GM19452 (cell line): ENCODE data around the gene LRG1.
"Not testable (repeated sequence)": the region's sequence is repeated elsewhere in the genome, so short reads cannot be mapped to it uniquely, and the experiment has no call there.

Source experiments
- ATAC-seq: cut with Tn5 transposase; IDR thresholded peaks from one replicate; pipeline ENCODE4 v1.9.1; 2021; ENCODE audit not compliant: unreplicated experiment

LRG1 gene

GRCh38 chr19:4529924-4530522, 9.8 kb downstream of the LRG1 start:
- ATAC-seq, result no peak

DNA sequence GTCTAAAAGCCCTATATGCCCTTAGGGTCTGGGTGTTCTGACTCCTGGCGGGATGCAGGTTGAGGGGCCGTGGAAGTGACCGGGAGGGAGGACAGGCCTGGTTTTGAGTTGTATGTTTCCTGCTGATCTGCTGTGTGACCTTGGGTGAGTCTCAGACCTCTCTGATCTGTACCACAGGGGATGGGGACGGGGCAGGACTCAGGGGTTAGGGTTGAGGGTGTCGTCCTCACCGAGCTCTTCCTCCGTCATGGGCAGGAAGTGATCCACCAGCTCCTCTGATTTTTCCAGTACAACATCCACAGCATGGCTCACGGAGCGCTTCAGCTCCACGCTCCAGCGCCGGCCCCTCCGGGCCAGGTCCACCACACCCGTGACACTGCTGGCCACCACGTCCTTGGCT, 11.0 kb downstream of the LRG1 start:
- ATAC-seq, result no peak

DNA sequence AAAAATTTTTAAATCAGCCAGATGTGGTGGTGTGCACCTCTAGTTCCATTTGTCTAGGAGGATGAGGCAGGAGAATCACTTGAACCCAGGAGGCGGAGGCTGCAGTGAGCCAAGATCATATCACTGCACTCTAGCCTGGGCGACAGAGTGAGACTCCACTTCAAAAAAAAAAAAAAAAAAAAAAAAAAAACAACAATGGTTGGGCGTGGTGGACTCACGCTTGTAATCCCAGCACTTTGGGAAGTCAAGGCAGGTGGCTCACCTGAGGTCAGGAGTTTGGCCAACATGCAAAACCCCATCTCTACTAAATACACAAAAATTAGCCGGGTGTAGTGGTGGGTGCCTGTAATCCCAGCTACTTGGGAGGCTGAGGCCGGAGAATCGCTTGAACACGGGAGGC, 12.5 kb downstream of the LRG1 start:
- ATAC-seq, result not testable (repeated sequence)

DNA sequence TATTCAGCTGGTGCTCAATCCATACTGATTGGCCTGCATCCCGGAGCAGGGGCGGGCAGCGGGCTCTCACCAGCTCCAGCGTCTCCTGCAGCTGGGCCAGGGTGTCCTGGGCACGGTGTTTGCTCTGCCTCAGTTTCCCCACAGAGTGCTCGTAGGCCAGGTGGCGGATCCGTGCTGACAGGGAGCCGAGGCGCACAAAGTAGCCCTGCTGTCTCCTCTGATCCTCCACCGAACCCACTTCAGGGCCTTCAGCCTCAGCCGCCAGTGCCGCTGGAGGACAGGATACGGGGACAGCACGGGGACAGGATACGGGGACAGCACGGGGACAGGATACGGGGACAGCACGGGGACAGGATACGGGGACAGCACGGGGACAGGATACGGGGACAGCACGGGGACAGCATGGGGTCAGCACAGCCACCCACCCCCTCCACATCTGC, 14.3 kb downstream of the LRG1 start:
- no peak for ATAC-seq

- ATAC-seq, result no peak
Measured at GRCh38 chr19:4524808-4525562, 14.9 kb downstream of the LRG1 start.

DNA sequence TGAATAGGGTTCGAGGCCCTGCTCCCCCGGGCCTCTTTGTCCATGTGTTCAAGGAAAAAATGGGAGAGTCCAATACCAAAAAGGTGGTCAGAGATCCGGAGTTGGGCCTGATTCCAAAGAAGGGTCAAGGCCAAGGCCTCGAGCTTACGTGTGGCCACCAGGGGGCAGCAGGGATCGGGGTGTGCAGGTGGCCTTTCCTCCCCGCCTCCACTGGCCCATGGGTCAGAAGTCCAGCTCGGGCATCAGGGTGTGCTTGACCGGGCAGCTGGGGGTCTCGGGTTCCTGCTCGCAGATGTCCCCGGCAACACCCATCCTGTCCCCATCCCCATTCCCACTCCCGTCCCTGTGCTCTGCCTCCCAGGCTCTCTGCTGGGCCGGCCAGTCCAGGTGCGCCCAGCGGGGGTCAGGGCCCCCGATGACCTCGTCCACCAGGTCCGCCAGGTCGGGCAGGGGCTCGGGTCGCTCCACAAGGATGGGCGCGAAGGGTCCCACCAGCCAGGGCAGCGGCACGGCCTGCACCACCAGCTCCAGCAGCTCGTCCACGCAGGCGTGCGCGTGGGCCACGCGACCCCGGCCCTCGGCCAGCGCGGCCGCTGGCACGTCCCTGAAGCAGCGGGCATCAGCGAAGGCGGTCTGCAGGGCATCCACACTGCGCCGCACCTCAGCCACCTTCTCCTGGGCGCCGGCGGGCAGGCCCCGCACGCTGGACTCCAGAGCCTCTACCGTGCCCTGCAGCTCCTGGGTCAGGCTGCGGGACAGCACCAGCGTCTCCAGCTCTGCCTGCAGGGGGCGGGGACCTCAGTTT, 16.3 kb downstream of the LRG1 start:
- ATAC-seq, result no peak

- no peak for ATAC-seq
Measured at GRCh38 chr19:4522291-4523002, 17.4 kb downstream of the LRG1 start.

DNA sequence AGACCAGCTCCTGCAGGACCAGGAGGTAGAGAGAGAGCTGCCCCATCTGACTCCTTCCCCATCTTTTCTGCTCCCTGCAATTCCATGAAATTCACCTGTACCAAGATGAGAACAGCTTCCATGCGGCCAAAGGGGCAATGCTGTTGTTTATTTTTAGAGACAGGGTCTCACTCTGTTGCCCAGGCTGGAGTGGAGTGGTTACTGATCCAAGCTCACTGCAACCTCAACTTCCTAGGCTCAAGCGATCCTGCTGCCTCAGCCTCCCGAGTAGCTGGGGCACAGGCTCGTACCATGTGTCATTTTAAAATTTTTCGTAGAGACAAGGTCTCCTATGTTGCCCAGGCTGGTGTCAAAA, 18.0 kb downstream of the LRG1 start:
- ATAC-seq, result no peak

DNA sequence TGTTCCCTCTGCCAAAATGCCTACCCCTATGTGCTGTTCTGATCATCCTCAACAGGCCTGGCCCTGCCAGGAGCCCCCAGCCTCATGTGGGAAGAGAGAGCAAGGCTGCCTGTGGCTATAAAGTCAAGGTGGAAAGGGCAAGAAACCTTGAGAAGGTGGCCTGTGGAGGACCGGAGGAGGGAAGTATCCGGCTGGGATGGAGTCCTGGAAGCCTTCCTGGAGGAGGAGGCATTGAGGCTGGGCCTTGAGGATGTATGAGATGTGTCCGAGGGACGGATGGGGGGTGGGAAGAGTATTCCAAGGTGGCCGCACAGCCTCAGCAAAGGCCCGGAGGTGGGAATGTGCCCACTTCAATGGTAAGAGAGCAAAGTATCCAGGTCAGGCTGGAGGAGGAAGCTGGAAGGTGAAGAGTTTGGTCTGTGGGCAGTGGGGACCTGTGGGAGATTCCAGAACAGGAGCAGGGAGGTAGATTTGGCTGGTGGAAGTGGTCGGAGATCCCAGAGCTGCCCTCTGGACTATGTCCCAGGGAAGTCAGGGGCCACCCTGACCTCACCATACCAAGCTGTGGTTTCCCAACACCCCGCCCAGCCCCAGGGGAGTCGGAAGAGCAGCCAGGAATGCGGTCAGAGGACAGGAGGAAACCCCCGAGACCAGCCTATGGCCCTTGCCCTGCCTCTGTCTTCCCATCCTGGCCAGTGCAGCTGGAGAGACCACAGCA, 18.5 kb downstream of the LRG1 start:
- ATAC-seq, result no peak

- no peak for ATAC-seq
Measured at GRCh38 chr19:4519521-4520277, 20.1 kb downstream of the LRG1 start.

- no peak for ATAC-seq
Measured at GRCh38 chr19:4519172-4519496, 20.7 kb downstream of the LRG1 start.

DNA sequence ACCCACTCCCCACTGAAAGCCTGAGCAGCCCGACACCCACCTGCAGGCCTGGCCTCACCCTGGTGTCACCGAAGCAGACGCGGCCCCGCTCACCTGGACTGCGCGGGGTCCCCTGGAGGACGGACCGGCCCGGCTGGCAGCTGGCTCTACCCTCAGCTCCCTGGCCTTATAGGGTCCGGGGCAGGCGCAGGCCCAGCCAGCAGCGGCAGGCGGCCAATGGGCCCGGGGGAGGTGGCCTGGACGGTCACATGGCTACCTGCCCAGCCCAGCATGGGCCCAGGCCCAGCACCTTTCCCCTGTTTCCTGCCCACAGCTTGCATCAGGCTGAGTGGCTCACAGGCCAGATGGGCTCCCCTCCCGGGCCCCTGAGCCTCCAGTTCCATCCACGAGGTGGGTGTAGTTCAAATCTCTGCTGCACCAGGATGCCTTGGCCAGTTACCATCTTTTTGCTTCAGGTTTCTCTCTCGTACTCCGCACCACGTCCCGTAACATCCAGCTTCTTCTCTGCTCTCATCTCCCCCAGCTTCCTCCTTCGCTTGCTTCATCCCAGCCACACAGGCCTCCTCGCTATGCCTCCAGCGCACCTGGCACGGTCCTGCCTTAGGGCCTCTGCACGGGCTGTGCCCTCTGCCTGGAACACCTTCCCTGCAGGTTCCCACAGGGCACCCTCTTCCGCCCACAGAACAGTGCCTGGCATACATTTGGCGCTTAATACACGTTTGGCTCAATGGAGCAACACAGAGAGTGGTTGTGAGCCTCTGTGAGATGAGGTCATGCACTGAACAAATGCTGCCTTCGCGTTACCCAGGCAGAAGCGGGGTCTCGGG, 21.3 kb downstream of the LRG1 start, which contains the start of gene PLIN4:
Gene PLIN4, minus strand, starts transcription at position 142 of the 827 bp plus-strand sequence. CDS start 214 bp downstream, outside the sequence.
- ATAC-seq, result no peak

GRCh38 chr19:4517451-4518057, 22.3 kb downstream of the LRG1 start:
- ATAC-seq, result no peak

GRCh38 chr19:4516939-4517300, 22.9 kb downstream of the LRG1 start:
- ATAC-seq, result no peak

DNA sequence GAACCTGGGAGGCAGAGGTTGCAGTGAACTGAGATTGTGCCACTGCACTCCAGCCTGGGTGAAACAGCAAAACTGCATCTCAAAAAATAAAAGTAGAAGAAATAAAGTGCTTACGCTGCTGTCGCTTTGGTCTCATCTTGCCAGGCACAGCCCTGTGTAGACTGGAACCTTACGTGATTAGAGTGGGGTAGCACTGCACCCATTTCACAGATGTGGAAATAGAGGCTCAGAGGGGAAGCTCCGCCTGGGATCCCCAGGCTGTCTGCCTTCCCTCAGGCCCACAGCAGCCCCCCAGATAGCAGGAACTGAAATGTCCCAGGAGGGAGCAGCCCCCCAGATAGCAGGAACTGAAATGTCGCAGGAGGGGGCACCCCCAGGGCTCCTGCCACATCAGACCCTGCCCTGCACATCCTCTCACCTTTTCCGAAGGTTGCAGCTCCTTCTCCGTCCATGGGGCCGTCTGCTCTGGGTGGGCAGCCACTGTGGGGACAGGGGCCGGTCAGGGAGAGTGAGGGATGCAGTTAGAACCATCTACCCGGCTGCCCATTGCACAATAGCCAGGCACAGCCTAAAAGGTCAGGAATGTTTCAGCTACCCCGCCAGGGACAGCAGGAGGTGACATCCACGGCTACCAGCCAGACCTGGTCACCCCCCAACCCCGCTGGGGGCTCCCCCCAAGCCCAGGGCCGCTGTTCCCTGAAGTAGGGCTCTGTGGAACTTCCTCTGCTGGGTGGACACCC, 23.5 kb downstream of the LRG1 start:
- no peak for ATAC-seq

GRCh38 chr19:4515732-4516131, 24.1 kb downstream of the LRG1 start:
- no peak for ATAC-seq

DNA sequence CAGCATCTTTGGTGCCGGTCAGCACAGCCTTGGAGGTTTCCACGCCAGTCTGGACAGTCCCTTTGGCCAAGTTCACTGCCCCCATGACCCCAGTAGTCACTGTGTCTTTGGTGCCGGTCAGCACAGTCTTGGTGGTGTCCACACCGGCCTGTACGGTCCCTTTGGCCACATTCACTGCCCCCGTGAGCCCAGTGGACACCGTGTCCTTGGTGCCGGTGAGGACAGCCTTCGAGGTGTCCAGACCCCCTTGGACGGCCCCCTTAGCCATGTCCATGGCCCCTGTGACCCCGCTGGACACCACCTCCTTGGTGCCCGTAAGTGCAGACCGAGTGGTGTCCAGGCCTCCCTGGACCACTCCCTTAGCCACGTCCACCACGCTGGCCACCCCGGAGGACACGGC, 26.6 kb downstream of the LRG1 start:
- no peak for ATAC-seq

DNA sequence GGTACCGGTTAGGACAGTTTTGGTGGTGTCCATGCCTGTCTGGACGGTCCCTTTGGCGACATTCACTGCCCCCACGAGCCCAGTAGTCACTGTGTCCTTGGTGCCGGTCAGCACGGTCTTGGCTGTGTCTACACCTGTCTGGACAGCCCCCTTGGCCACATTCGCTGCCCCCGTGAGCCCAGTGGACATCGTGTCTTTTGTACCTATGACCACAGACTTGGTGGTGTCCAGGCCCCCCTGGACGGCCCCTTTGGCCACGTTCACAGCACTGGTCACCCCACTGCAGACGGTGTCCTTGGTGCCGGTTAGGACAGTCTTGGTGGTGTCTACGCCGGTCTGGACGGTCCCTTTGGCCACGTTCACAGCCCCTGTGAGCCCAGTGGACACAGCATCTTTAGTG, 27.8 kb downstream of the LRG1 start:
- ATAC-seq, result no peak
